Activated CD8-positive, alpha-beta T cell treated with anti-CD3 and anti-CD28 coated beads for 36 hours (primary cell): ENCODE measurements around the gene CCND3. TPM values are rescaled to one million over a fixed set of nuclear protein-coding genes. Genes with fewer than 3 reads are reported as not detected.

Source experiments
- ATAC-seq: fragments of 200-7000 bp; cut with Tn5 transposase; one replicate; pipeline ENCODE4 v1.10.0; 2021; ENCODE audit warnings: mild to moderate bottlenecking, moderate library complexity
- CTCF ChIA-PET: fragments of 350-600 bp; sonication (Branson Sonifier 250); formaldehyde crosslinking; loops from one replicate; lab custom pipeline; 2021; ENCODE audit warnings: antibody characterized with exemption; lab: Charles Lee
- POLR2A ChIA-PET: fragments of 350-600 bp; sonication (Branson Sonifier 250); formaldehyde crosslinking; loops from one replicate; lab custom pipeline; 2021; ENCODE audit warnings: antibody characterized with exemption; lab: Charles Lee
- DNase-seq: peaks from one replicate; pipeline ENCODE4 v3.0.0-alpha.2; 2020
- H3K27ac Mint-ChIP-seq: one replicate; pipeline ENCODE4 v1.8.0; 2021; ENCODE audit warnings: mild to moderate bottlenecking, mixed read lengths
- H3K27me3 Mint-ChIP-seq: one replicate; pipeline ENCODE4 v1.8.0; 2021; ENCODE audit warnings: mixed read lengths
- H3K36me3 Mint-ChIP-seq: one replicate; pipeline ENCODE4 v1.8.0; 2021; ENCODE audit warnings: low read depth, mixed read lengths
- H3K4me1 Mint-ChIP-seq: one replicate; pipeline ENCODE4 v1.8.0; 2021; ENCODE audit warnings: low read depth, mixed read lengths
- H3K4me3 Mint-ChIP-seq: one replicate; pipeline ENCODE4 v1.8.0; 2021; ENCODE audit warnings: mild to moderate bottlenecking, moderate library complexity, mixed read lengths
- H3K9me3 Mint-ChIP-seq: one replicate; pipeline ENCODE4 v1.8.0; 2021; ENCODE audit warnings: mixed read lengths
- CTCF ChIP-seq: fragments of 200-600 bp; IDR thresholded peaks from one replicate; pipeline ENCODE4 v1.8.0; 2022; ENCODE audit warnings: antibody characterized with exemption, mild to moderate bottlenecking
- intact Hi-C: fragments of 100-400 bp; cut with micrococcal nuclease; formaldehyde crosslinking; loops from one replicate; pipeline ENCODE4 v1.10.0; 2022
- total RNA-seq, 2 experiments: library from RNA; stranded (reverse); gene quantifications; one replicate each; pipeline ENCODE4 v1.2.3, GENCODE V29; 2021

The CCND3 gene
- total RNA-seq, 2 experiments from 2014 or later, result 457 to 459 TPM

GRCh38 chr6:41967312-41968287 lies 26.0 kb upstream of the CCND3 start:
- Mint-ChIP-seq H3K36me3 (peaks cover 17% of the 10 kb centered on the region), H3K27ac (peak overlapping the region; percentile 92), H3K4me1 (peaks cover 82% of the 10 kb centered on the region), H3K4me3 (no peak overlapping the region), H3K9me3 (no peaks in the 10 kb centered on the region), H3K27me3 (no peaks in the 10 kb centered on the region)
- intact Hi-C loops, result no loop called here
- no peak for TF ChIP-seq CTCF
- DNase-seq, result no peak
- ChIA-PET CTCF (interaction anchor here (1.0 to 2.1 kb wide), 10 partner anchors 9 to 76 kb away, joined by 3 to 8 read pairs (median 5); no protein-coding TSS in a partner anchor), POLR2A (interaction anchor here (0.8 to 2.8 kb wide), 7 partner anchors 8 to 72 kb away, joined by 3 to 10 read pairs (median 5); partner anchors contain the start of gene CCND3)
- ATAC-seq, result peak; percentile 11

- intact Hi-C loops, result no loop called here
- POLR2A ChIA-PET, result interaction anchor here (1.4 to 2.8 kb wide), 5 partner anchors 8 to 73 kb away, joined by 4 to 10 read pairs (median 6); partner anchors contain the start of gene CCND3
- no peaks in the 10 kb centered on the region for H3K27me3 Mint-ChIP-seq
- no peaks in the 10 kb centered on the region for H3K9me3 Mint-ChIP-seq
- peak overlapping the region; percentile 92 for H3K27ac Mint-ChIP-seq
- no peak overlapping the region for H3K4me3 Mint-ChIP-seq
- peaks cover 82% of the 10 kb centered on the region for H3K4me1 Mint-ChIP-seq
- DNase-seq (no peak), ATAC-seq (no peak)
- TF ChIP-seq CTCF, result no peak
- CTCF ChIA-PET, result interaction anchor here (1.3 to 1.8 kb wide), 3 partner anchors 55 to 77 kb away, joined by 3 to 8 read pairs (median 5); no protein-coding TSS in a partner anchor
- peaks cover 13% of the 10 kb centered on the region for H3K36me3 Mint-ChIP-seq
These were observed 25.3 kb upstream of the CCND3 start for GRCh38 chr6:41966961-41967311.

- Mint-ChIP-seq H3K9me3 (no peaks in the 10 kb centered on the region), H3K36me3 (peaks cover 18% of the 10 kb centered on the region), H3K27me3 (no peaks in the 10 kb centered on the region), H3K4me1 (peaks cover 87% of the 10 kb centered on the region), H3K4me3 (no peak overlapping the region), H3K27ac (peak overlapping the region; percentile 60)
- ChIA-PET POLR2A (interaction anchor here (0.8 to 2.4 kb wide), 7 partner anchors 8 to 81 kb away, joined by 3 to 6 read pairs (median 4); no protein-coding TSS in a partner anchor), CTCF (interaction anchor here (1.0 to 5.0 kb wide), 5 partner anchors 10 to 76 kb away, joined by 3 to 53 read pairs (median 3); no protein-coding TSS in a partner anchor)
- no peak for ATAC-seq
- no peak for DNase-seq
- intact Hi-C loops, result no loop called here
- no peak for TF ChIP-seq CTCF
These were observed 24.8 kb upstream of the CCND3 start for GRCh38 chr6:41966214-41966920.

DNA sequence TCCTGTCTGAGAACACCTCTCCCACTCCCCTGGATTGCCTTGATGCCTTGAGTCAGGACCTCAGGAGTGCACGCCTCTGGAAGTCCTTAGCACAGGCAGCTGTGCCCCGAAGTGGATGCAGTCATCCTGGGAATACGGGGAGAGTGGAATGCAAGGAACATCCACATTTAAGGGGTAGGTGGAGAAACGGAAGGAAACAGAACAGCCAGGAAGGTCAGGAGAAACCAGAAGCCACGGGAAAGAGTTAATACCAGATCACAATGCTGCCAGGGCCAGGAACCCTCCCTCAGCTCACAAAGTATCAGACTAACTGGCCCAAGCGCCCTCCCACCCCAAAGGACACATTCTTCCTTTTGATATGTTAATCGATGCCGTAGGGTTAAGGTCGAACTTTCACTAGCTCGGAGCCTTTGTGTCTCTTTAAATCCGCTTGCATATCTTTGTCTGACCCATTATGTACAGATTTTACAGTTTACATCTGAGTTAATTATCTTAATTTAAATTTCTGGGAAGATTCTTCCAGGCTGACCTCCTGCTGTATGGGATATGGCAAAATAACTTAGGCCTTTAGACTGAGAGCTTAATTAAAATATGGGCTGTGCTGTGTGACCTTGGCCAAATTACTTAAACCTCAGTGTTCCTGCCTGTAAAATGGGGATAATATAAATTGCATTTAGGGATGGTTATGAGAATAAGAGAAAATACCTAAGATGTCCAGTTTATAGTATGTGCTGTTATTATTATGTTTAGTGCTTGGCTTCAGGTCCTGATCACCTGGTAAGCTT lies 24.0 kb upstream of the CCND3 start:
- CTCF ChIA-PET, result interaction anchor here (1.0 to 5.0 kb wide), 4 partner anchors 11 to 77 kb away, joined by 3 to 53 read pairs (median 3); no protein-coding TSS in a partner anchor
- Mint-ChIP-seq H3K4me3 (no peak overlapping the region), H3K36me3 (peaks cover 16% of the 10 kb centered on the region), H3K9me3 (no peaks in the 10 kb centered on the region), H3K4me1 (peaks cover 85% of the 10 kb centered on the region), H3K27ac (peak overlapping the region; percentile 60), H3K27me3 (no peaks in the 10 kb centered on the region)
- DNase-seq, result no peak
- intact Hi-C loops, result no loop called here
- no peak for ATAC-seq
- POLR2A ChIA-PET, result interaction anchor here (0.8 to 3.3 kb wide), 7 partner anchors 9 to 82 kb away, joined by 3 to 16 read pairs (median 4); no protein-coding TSS in a partner anchor
- TF ChIP-seq CTCF, result no peak
